ENCODE data around the gene C16orf87. TPM values are rescaled to one million over a fixed set of nuclear protein-coding genes. Genes with fewer than 3 reads are reported as not detected.

C16orf87 gene
- total RNA-seq, 1 experiment from 2014 or later = 8.7 TPM

DNA sequence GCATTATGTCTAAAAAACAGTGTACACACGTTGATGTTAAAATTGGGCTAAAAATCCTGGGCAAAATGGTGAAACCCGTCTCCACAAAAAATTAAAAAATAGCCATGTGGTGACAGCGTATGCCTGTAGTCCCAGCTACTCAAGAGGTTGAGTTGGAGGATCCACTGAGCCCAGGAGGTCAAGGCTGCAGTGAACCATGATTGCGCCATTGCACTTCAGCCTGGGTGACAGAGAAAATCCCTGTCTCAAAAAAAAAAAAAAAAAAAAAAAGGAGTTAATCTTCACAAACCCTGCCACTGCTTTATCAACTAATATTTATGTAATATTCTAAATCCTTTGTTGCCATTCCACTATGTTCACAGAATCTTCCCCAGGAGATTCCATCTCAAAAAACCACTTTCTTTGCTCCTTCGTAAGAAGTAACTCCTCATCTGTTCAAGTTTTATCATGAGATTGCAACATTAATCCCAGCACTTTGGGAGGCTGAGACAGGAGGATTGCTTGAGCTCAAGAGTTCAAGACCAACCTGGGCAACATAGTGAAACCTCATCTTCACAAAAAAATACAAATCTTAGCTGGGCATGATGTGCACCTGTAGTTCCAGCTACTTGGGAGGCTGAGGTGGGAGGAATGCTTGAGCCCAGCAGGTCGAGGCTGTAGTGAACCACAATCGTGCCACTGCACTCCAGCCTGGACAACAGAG lies 1.9 kb upstream of the C16orf87 start:
- no TSS peak for BruUV-seq (replicated peaks)
- CTCF ChIA-PET = interaction anchor here (0.5 kb wide), 1 partner anchor 195 kb away, joined by 4 read pairs; no protein-coding TSS in a partner anchor

GRCh38 chr16:46830417-46830901 lies 521 bp downstream of the C16orf87 start:
- intact Hi-C loops (cut with micrococcal nuclease; ENCODE audit: unreplicated experiment) (no loop called here), in situ Hi-C loops (cut with HindIII; ENCODE audit: low pct_unique_long_range_greater_than_20kb, low sequenced_read_pairs) (no loop called here)
- DNase-seq (ENCODE audit: low read depth, low spot score) (no peak), ATAC-seq (peak; percentile 63)
- H3K27ac ChIP-seq (ENCODE audit: low read length) = peak overlapping the region; percentile 83
- no peaks in the 10 kb centered on the region for H3K9me3 ChIP-seq (ENCODE audit: control insufficient read depth, insufficient read depth, low read depth, low read length)
- H3K36me3 ChIP-seq (ENCODE audit: control insufficient read depth, insufficient read depth, low read length) = peaks cover 4% of the 10 kb centered on the region; the same call in 1 of the 2 replicates
- CTCF ChIA-PET = no interaction called here
- no TSS peak for BruUV-seq (replicated peaks)
- TF ChIP-seq TCF7L2 (IDR thresholded peaks at IDR 0.05; ENCODE audit: low read depth, low read length) (no peak), POLR2AphosphoS5 (IDR thresholded peaks at IDR 0.05; ENCODE audit: low read depth, low read length) (no peak), REST (IDR thresholded peaks at IDR 0.05; ENCODE audit: insufficient read depth in 1 of 2, low read depth in 2 of 2, low read length in 1 of 2) (no peak), SIN3A (IDR thresholded peaks at IDR 0.05; ENCODE audit: borderline replicate concordance, insufficient read depth, low read depth, low read length) (no peak)
- TF ChIP-seq, protein P1, sequence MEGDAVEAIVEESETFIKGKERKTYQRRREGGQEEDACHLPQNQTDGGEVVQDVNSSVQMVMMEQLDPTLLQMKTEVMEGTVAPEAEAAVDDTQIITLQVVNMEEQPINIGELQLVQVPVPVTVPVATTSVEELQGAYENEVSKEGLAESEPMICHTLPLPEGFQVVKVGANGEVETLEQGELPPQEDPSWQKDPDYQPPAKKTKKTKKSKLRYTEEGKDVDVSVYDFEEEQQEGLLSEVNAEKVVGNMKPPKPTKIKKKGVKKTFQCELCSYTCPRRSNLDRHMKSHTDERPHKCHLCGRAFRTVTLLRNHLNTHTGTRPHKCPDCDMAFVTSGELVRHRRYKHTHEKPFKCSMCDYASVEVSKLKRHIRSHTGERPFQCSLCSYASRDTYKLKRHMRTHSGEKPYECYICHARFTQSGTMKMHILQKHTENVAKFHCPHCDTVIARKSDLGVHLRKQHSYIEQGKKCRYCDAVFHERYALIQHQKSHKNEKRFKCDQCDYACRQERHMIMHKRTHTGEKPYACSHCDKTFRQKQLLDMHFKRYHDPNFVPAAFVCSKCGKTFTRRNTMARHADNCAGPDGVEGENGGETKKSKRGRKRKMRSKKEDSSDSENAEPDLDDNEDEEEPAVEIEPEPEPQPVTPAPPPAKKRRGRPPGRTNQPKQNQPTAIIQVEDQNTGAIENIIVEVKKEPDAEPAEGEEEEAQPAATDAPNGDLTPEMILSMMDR (IDR thresholded peaks at IDR 0.05) = no peak
- H3K4me1 ChIP-seq (ENCODE audit: control insufficient read depth, insufficient read depth, low read length) = peaks cover 6% of the 10 kb centered on the region; the same call in 1 of the 2 replicates
- H3K27me3 ChIP-seq (ENCODE audit: control insufficient read depth, insufficient read depth, low read length) = no peaks in the 10 kb centered on the region
- H3K4me3 ChIP-seq (ENCODE audit: low read depth in 2 of 2, low read length in 2 of 2) = peak overlapping the region; percentile 77 to 82
- POLR2A ChIA-PET = no interaction called here

More for the DNA sequence above, 1.9 kb upstream of the C16orf87 start:
- intact Hi-C loops (cut with micrococcal nuclease; ENCODE audit: unreplicated experiment) (no loop called here), in situ Hi-C loops (cut with HindIII; ENCODE audit: low pct_unique_long_range_greater_than_20kb, low sequenced_read_pairs) (no loop called here)
- H3K4me1 ChIP-seq (ENCODE audit: control insufficient read depth, insufficient read depth, low read length) = peaks cover 6% of the 10 kb centered on the region; the same call in 1 of the 2 replicates
- H3K27me3 ChIP-seq (ENCODE audit: control insufficient read depth, insufficient read depth, low read length) = no peaks in the 10 kb centered on the region
- POLR2A ChIA-PET = no interaction called here
- no peak overlapping the region for H3K4me3 ChIP-seq (ENCODE audit: low read depth in 2 of 2, low read length in 2 of 2)
- ATAC-seq (no peak), DNase-seq (ENCODE audit: low read depth, low spot score) (no peak)
- peaks cover 4% of the 10 kb centered on the region; the same call in 1 of the 2 replicates for H3K36me3 ChIP-seq (ENCODE audit: control insufficient read depth, insufficient read depth, low read length)
- TF ChIP-seq TCF7L2 (IDR thresholded peaks at IDR 0.05; ENCODE audit: low read depth, low read length) = no peak
- TF ChIP-seq, protein P1 (IDR thresholded peaks at IDR 0.05) = no peak
- TF ChIP-seq POLR2AphosphoS5 (IDR thresholded peaks at IDR 0.05; ENCODE audit: low read depth, low read length) = no peak
- TF ChIP-seq REST (IDR thresholded peaks at IDR 0.05; ENCODE audit: insufficient read depth in 1 of 2, low read depth in 2 of 2, low read length in 1 of 2) = no peak
- no peak for TF ChIP-seq SIN3A (IDR thresholded peaks at IDR 0.05; ENCODE audit: borderline replicate concordance, insufficient read depth, low read depth, low read length)
- H3K9me3 ChIP-seq (ENCODE audit: control insufficient read depth, insufficient read depth, low read depth, low read length) = no peaks in the 10 kb centered on the region
- no peak overlapping the region for H3K27ac ChIP-seq (ENCODE audit: low read length)

Data from Panc1 (cell line).